Epithelial cell of proximal tubule (primary cell): ENCODE measurements around the gene RND1. TPM values are rescaled to one million over a fixed set of nuclear protein-coding genes. Genes with fewer than 3 reads are reported as not detected.
"Not testable (repeated sequence)": the region's sequence is repeated elsewhere in the genome, so short reads cannot be mapped to it uniquely, and the experiment has no call there.

ENCODE experiments used
- DNase-seq: peaks from one replicate; pipeline ENCODE4 v3.0.0-alpha.2; 2011; ENCODE audit warnings: low read depth
- H3K4me3 ChIP-seq: 2 replicates; pipeline ENCODE4 v1.5.1; 2011; ENCODE audit warnings: low read depth, mild to moderate bottlenecking, low read length
- CTCF ChIP-seq: conservative IDR thresholded peaks from 2 replicates; pipeline ENCODE4 v1.5.1; 2012; ENCODE audit warnings: low read depth, mild to moderate bottlenecking, low read length
- total RNA-seq: library from RNA; depleted of rRNA; stranded (reverse); fragments of >200 nt; gene quantifications from 2 replicates; pipeline ENCODE4 v1.2.3, GENCODE V29; 2015

The RND1 gene
- total RNA-seq, 1 donor from 2014 or later, result 8.9 TPM

GRCh38 chr12:48851883-48852733, 13.6 kb downstream of the RND1 start, which contains the start of gene DDX23:
TSS of gene DDX23 (minus strand) at chr12:48852163. CDS start at chr12:48845782, 6,381 bp downstream.
- H3K4me3 ChIP-seq, result peak within 1 kb of the TSS; percentile 75
- no peak for TF ChIP-seq CTCF
- DNase-seq, result peak; percentile 63

- H3K4me3 ChIP-seq, DNase-seq: not testable (repeated sequence)
Observed at GRCh38 chr12:48842021-48842420, 23.6 kb downstream of the RND1 start.

GRCh38 chr12:48838048-48838447, 27.6 kb downstream of the RND1 start:
- no peak for TF ChIP-seq CTCF
- no peak overlapping the region for H3K4me3 ChIP-seq
- no peak for DNase-seq

GRCh38 chr12:48832321-48833060, 33.2 kb downstream of the RND1 start:
- no peak for TF ChIP-seq CTCF
- DNase-seq, result no peak
- no peak overlapping the region for H3K4me3 ChIP-seq

GRCh38 chr12:48831257-48831656, 34.4 kb downstream of the RND1 start:
- DNase-seq, result no peak
- no peak for TF ChIP-seq CTCF
- H3K4me3 ChIP-seq, result no peak overlapping the region

GRCh38 chr12:48828841-48829575, 36.7 kb downstream of the RND1 start:
- no peak for DNase-seq
- TF ChIP-seq CTCF, result no peak
- no peak overlapping the region for H3K4me3 ChIP-seq

GRCh38 chr12:48828293-48828692, 37.4 kb downstream of the RND1 start:
- H3K4me3 ChIP-seq, result no peak overlapping the region
- TF ChIP-seq CTCF, result no peak
- DNase-seq, result no peak
